ENCODE data around the gene NAV1. TPM values are rescaled to one million over a fixed set of nuclear protein-coding genes. Genes with fewer than 3 reads are reported as not detected.

NAV1 gene
- total RNA-seq, 1 experiment from 2014 or later = 2.9 TPM

DNA sequence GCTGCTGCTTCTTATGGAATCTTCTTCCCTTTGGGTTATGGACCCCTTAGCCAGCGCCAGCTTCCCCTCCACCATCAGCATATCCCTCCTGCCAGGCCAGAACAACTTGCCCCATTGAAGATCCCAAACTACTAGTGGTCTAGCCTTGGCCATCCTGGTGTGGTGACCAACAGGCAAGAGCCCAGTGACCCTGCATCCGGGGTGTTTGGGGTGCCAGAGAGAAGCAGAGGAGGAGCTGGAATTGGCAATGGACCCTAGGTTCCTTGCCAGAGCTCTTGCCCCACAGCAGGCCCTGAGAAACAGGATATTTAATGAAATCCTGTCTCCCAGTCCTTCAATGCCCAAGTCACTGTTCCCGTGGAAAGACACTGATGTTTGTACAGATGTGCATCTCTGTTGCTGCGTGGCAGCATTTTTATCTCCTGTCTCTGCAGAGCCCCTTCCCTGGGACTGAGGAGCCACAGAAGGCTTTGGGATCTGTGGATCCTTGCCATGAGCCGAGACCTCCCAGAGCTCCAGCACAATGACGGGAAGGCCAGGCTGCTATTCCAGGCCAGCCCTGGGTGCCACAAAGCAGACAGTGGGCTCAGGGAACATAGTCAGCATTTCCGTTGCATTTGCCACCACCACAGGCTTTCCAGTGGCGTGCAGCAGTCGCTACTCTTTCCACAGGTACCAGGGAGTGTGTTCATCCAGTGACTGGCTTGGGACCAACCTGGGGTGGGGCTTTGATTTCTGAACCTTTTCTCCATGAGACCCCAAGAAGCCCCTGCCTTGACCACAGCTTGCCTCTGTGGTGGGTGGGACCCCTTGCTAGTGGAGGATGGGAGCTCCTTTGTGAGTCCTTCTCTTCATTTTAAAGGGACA lies 21.6 kb downstream of the NAV1 start:
- no peak overlapping the region for H3K4me2 ChIP-seq (ENCODE audit: low read depth, low read length, poor library complexity, severe bottlenecking)
- H3K27ac ChIP-seq (ENCODE audit: low read length) = no peak overlapping the region
- H3K36me3 ChIP-seq (ENCODE audit: insufficient read depth, low read length) = no peaks in the 10 kb centered on the region
- H3K9me2 ChIP-seq (replicated peaks; ENCODE audit: insufficient read depth, low read length) = no peaks in the 10 kb centered on the region
- no peaks in the 10 kb centered on the region for H3K4me1 ChIP-seq (ENCODE audit: low read length)
- no peak overlapping the region for H2AFZ ChIP-seq (ENCODE audit: low read length)
- no peak overlapping the region for H3K4me3 ChIP-seq (ENCODE audit: low read length)
- H3K9me3 ChIP-seq (ENCODE audit: low read length) = no peaks in the 10 kb centered on the region
- H4K20me1 ChIP-seq (ENCODE audit: insufficient read depth, low read depth, low read length) = no peaks in the 10 kb centered on the region
- no peak for DNase-seq
- no peaks in the 10 kb centered on the region for H3K79me2 ChIP-seq (ENCODE audit: low read length)
- no peaks in the 10 kb centered on the region for H3K27me3 ChIP-seq (ENCODE audit: low read length)
- H3K9ac ChIP-seq (ENCODE audit: low read length) = no peak overlapping the region

DNA sequence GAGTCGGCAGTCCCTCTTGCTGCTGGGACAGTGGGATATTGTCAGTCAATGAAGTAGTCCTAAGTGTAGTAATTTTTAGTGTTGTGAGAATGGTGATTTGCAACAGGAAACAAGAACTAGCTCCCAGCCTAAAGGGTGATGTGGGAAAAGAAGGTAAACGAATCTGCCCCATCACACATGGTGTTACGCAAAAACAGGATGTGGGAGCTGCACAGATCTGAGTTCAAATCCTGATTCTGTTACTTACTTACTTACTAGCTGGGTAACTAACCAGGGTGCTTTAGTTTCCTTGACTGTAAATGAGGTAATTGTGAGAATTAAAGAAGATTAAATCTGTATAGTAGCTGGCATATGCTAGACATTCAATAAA lies 22.3 kb downstream of the NAV1 start:
- H3K9ac ChIP-seq (ENCODE audit: low read length) = no peak overlapping the region
- no peak for DNase-seq
- H3K79me2 ChIP-seq (ENCODE audit: low read length) = no peaks in the 10 kb centered on the region

GRCh38 chr1:201561601-201562000 lies 22.7 kb downstream of the NAV1 start:
- DNase-seq = no peak
- Histone ChIP-seq H3K9me3 (ENCODE audit: low read length) (no peaks in the 10 kb centered on the region), H3K4me1 (ENCODE audit: low read length) (no peaks in the 10 kb centered on the region), H3K27me3 (ENCODE audit: low read length) (no peaks in the 10 kb centered on the region), H3K4me2 (ENCODE audit: low read depth, low read length, poor library complexity, severe bottlenecking) (no peak overlapping the region), H3K36me3 (ENCODE audit: insufficient read depth, low read length) (no peaks in the 10 kb centered on the region), H3K9me2 (replicated peaks; ENCODE audit: insufficient read depth, low read length) (no peaks in the 10 kb centered on the region), H3K4me3 (ENCODE audit: low read length) (no peak overlapping the region), H3K27ac (ENCODE audit: low read length) (no peak overlapping the region), H3K9ac (ENCODE audit: low read length) (no peak overlapping the region), H3K79me2 (ENCODE audit: low read length) (no peaks in the 10 kb centered on the region), H4K20me1 (ENCODE audit: insufficient read depth, low read depth, low read length) (no peaks in the 10 kb centered on the region), H2AFZ (ENCODE audit: low read length) (no peak overlapping the region)

More for the DNA sequence above, 22.3 kb downstream of the NAV1 start:
- Histone ChIP-seq H3K27ac (ENCODE audit: low read length) (no peak overlapping the region), H3K4me3 (ENCODE audit: low read length) (no peak overlapping the region), H3K4me1 (ENCODE audit: low read length) (no peaks in the 10 kb centered on the region), H2AFZ (ENCODE audit: low read length) (no peak overlapping the region), H3K9me3 (ENCODE audit: low read length) (no peaks in the 10 kb centered on the region), H3K4me2 (ENCODE audit: low read depth, low read length, poor library complexity, severe bottlenecking) (no peak overlapping the region), H3K36me3 (ENCODE audit: insufficient read depth, low read length) (no peaks in the 10 kb centered on the region), H4K20me1 (ENCODE audit: insufficient read depth, low read depth, low read length) (no peaks in the 10 kb centered on the region), H3K9me2 (replicated peaks; ENCODE audit: insufficient read depth, low read length) (no peaks in the 10 kb centered on the region), H3K27me3 (ENCODE audit: low read length) (no peaks in the 10 kb centered on the region)

GRCh38 chr1:201562257-201562656 lies 23.3 kb downstream of the NAV1 start:
- no peak overlapping the region for H2AFZ ChIP-seq (ENCODE audit: low read length)
- no peaks in the 10 kb centered on the region for H3K27me3 ChIP-seq (ENCODE audit: low read length)
- H4K20me1 ChIP-seq (ENCODE audit: insufficient read depth, low read depth, low read length) = no peaks in the 10 kb centered on the region
- no peak overlapping the region for H3K4me3 ChIP-seq (ENCODE audit: low read length)
- H3K27ac ChIP-seq (ENCODE audit: low read length) = no peak overlapping the region
- no peak overlapping the region for H3K4me2 ChIP-seq (ENCODE audit: low read depth, low read length, poor library complexity, severe bottlenecking)
- no peaks in the 10 kb centered on the region for H3K4me1 ChIP-seq (ENCODE audit: low read length)
- H3K79me2 ChIP-seq (ENCODE audit: low read length) = no peaks in the 10 kb centered on the region
- H3K36me3 ChIP-seq (ENCODE audit: insufficient read depth, low read length) = no peaks in the 10 kb centered on the region
- H3K9me2 ChIP-seq (replicated peaks; ENCODE audit: insufficient read depth, low read length) = no peaks in the 10 kb centered on the region
- no peak overlapping the region for H3K9ac ChIP-seq (ENCODE audit: low read length)
- DNase-seq = no peak
- H3K9me3 ChIP-seq (ENCODE audit: low read length) = no peaks in the 10 kb centered on the region

- no peak overlapping the region for H3K4me2 ChIP-seq (ENCODE audit: low read depth, low read length, poor library complexity, severe bottlenecking)
- H4K20me1 ChIP-seq (ENCODE audit: insufficient read depth, low read depth, low read length) = no peaks in the 10 kb centered on the region
- no peaks in the 10 kb centered on the region for H3K9me3 ChIP-seq (ENCODE audit: low read length)
- H3K9me2 ChIP-seq (replicated peaks; ENCODE audit: insufficient read depth, low read length) = no peaks in the 10 kb centered on the region
- H3K4me1 ChIP-seq (ENCODE audit: low read length) = no peaks in the 10 kb centered on the region
- H3K27me3 ChIP-seq (ENCODE audit: low read length) = no peaks in the 10 kb centered on the region
- no peak overlapping the region for H2AFZ ChIP-seq (ENCODE audit: low read length)
- no peak for DNase-seq
- no peaks in the 10 kb centered on the region for H3K36me3 ChIP-seq (ENCODE audit: insufficient read depth, low read length)
- H3K4me3 ChIP-seq (ENCODE audit: low read length) = no peak overlapping the region
- no peaks in the 10 kb centered on the region for H3K79me2 ChIP-seq (ENCODE audit: low read length)
- no peak overlapping the region for H3K9ac ChIP-seq (ENCODE audit: low read length)
- H3K27ac ChIP-seq (ENCODE audit: low read length) = no peak overlapping the region
Observed at GRCh38 chr1:201562659-201563405, 23.9 kb downstream of the NAV1 start.

GRCh38 chr1:201563406-201563780 lies 24.5 kb downstream of the NAV1 start:
- no peak for DNase-seq
- H2AFZ ChIP-seq (ENCODE audit: low read length) = no peak overlapping the region
- H3K4me1 ChIP-seq (ENCODE audit: low read length) = no peaks in the 10 kb centered on the region
- no peaks in the 10 kb centered on the region for H3K9me2 ChIP-seq (replicated peaks; ENCODE audit: insufficient read depth, low read length)
- H3K36me3 ChIP-seq (ENCODE audit: insufficient read depth, low read length) = no peaks in the 10 kb centered on the region
- no peak overlapping the region for H3K9ac ChIP-seq (ENCODE audit: low read length)
- H3K4me3 ChIP-seq (ENCODE audit: low read length) = no peak overlapping the region
- H3K27me3 ChIP-seq (ENCODE audit: low read length) = no peaks in the 10 kb centered on the region
- no peak overlapping the region for H3K27ac ChIP-seq (ENCODE audit: low read length)
- H4K20me1 ChIP-seq (ENCODE audit: insufficient read depth, low read depth, low read length) = no peaks in the 10 kb centered on the region
- no peaks in the 10 kb centered on the region for H3K79me2 ChIP-seq (ENCODE audit: low read length)
- no peak overlapping the region for H3K4me2 ChIP-seq (ENCODE audit: low read depth, low read length, poor library complexity, severe bottlenecking)
- no peaks in the 10 kb centered on the region for H3K9me3 ChIP-seq (ENCODE audit: low read length)

- Histone ChIP-seq H3K79me2 (ENCODE audit: low read length) (no peaks in the 10 kb centered on the region), H3K9me2 (replicated peaks; ENCODE audit: insufficient read depth, low read length) (no peaks in the 10 kb centered on the region), H3K36me3 (ENCODE audit: insufficient read depth, low read length) (no peaks in the 10 kb centered on the region), H3K27ac (ENCODE audit: low read length) (no peak overlapping the region), H3K4me2 (ENCODE audit: low read depth, low read length, poor library complexity, severe bottlenecking) (no peak overlapping the region), H3K4me1 (ENCODE audit: low read length) (no peaks in the 10 kb centered on the region), H3K9ac (ENCODE audit: low read length) (no peak overlapping the region), H2AFZ (ENCODE audit: low read length) (no peak overlapping the region), H3K4me3 (ENCODE audit: low read length) (no peak overlapping the region), H3K27me3 (ENCODE audit: low read length) (no peaks in the 10 kb centered on the region), H3K9me3 (ENCODE audit: low read length) (no peaks in the 10 kb centered on the region), H4K20me1 (ENCODE audit: insufficient read depth, low read depth, low read length) (no peaks in the 10 kb centered on the region)
- no peak for DNase-seq
Observed at GRCh38 chr1:201563941-201564340, 25.0 kb downstream of the NAV1 start.

GRCh38 chr1:201565024-201565730 lies 26.2 kb downstream of the NAV1 start:
- no peaks in the 10 kb centered on the region for H4K20me1 ChIP-seq (ENCODE audit: insufficient read depth, low read depth, low read length)
- no peaks in the 10 kb centered on the region for H3K79me2 ChIP-seq (ENCODE audit: low read length)
- DNase-seq = no peak
- H3K9ac ChIP-seq (ENCODE audit: low read length) = no peak overlapping the region
- no peaks in the 10 kb centered on the region for H3K27me3 ChIP-seq (ENCODE audit: low read length)
- no peak overlapping the region for H3K4me2 ChIP-seq (ENCODE audit: low read depth, low read length, poor library complexity, severe bottlenecking)
- H3K27ac ChIP-seq (ENCODE audit: low read length) = no peak overlapping the region
- H3K36me3 ChIP-seq (ENCODE audit: insufficient read depth, low read length) = no peaks in the 10 kb centered on the region
- no peaks in the 10 kb centered on the region for H3K9me3 ChIP-seq (ENCODE audit: low read length)
- no peaks in the 10 kb centered on the region for H3K9me2 ChIP-seq (replicated peaks; ENCODE audit: insufficient read depth, low read length)
- no peak overlapping the region for H3K4me3 ChIP-seq (ENCODE audit: low read length)
- no peaks in the 10 kb centered on the region for H3K4me1 ChIP-seq (ENCODE audit: low read length)
- no peak overlapping the region for H2AFZ ChIP-seq (ENCODE audit: low read length)

Data from Karpas-422 (cell line).